Stimulated activated CD4-positive, alpha-beta T cell treated with anti-CD3 and anti-CD28 coated beads, Interleukin-15, amount 100 ng/mL, for 48 hours (primary cell): ENCODE data around the gene PSME1.
"Not testable (repeated sequence)": the region's sequence is repeated elsewhere in the genome, so short reads cannot be mapped to it uniquely, and the experiment has no call there.

Source experiments
- DNase-seq, 2 donors: peaks; one replicate each; pipeline ENCODE4 v3.0.0-alpha.2; 2020; ENCODE audit warnings: low read depth in 2 of 2

The PSME1 gene

GRCh38 chr14:24105609-24106239, 30.3 kb upstream of the PSME1 start:
- DNase-seq, result not testable (repeated sequence)

GRCh38 chr14:24106672-24107271, 29.2 kb upstream of the PSME1 start:
- DNase-seq, result no peak

GRCh38 chr14:24108336-24108874, 27.6 kb upstream of the PSME1 start:
- no peak for DNase-seq

- DNase-seq, result no peak
Observed at GRCh38 chr14:24110060-24110459, 25.9 kb upstream of the PSME1 start.

- DNase-seq, result no peak
Observed at GRCh38 chr14:24110523-24110922, 25.5 kb upstream of the PSME1 start.

- no peak for DNase-seq
Observed at GRCh38 chr14:24113379-24113800, 22.6 kb upstream of the PSME1 start.

GRCh38 chr14:24113801-24114531, 22.0 kb upstream of the PSME1 start:
- DNase-seq, result peak; percentile 76 to 80

- DNase-seq, result peak; percentile 96 to 98
Observed at GRCh38 chr14:24114532-24115421, 21.2 kb upstream of the PSME1 start, which contains the start of the genes DCAF11 and NRL. DCAF11 (plus strand) TSS chr14:24114777; CDS start chr14:24115595, 818 bp downstream. NRL (minus strand) TSS chr14:24114949; CDS start chr14:24082848, 32,101 bp downstream.

GRCh38 chr14:24115422-24116127, 20.4 kb upstream of the PSME1 start:
- no peak for DNase-seq

GRCh38 chr14:24116128-24116814, 19.7 kb upstream of the PSME1 start:
- DNase-seq, result no peak

- no peak for DNase-seq
Observed at GRCh38 chr14:24117179-24117578, 18.8 kb upstream of the PSME1 start.

GRCh38 chr14:24119691-24120090, 16.3 kb upstream of the PSME1 start:
- DNase-seq, result no peak

- no peak for DNase-seq
Observed at GRCh38 chr14:24121210-24121609, 14.8 kb upstream of the PSME1 start.

- DNase-seq, result no peak
Observed at GRCh38 chr14:24122416-24122815, 13.6 kb upstream of the PSME1 start.

GRCh38 chr14:24122898-24123297, 13.1 kb upstream of the PSME1 start:
- no peak for DNase-seq

GRCh38 chr14:24123424-24124417, 12.3 kb upstream of the PSME1 start:
- no peak for DNase-seq

- DNase-seq, result no peak
Observed at GRCh38 chr14:24126939-24127338, 9.1 kb upstream of the PSME1 start.

GRCh38 chr14:24127673-24128072, 8.3 kb upstream of the PSME1 start:
- DNase-seq, result no peak

- no peak for DNase-seq
Observed at GRCh38 chr14:24129410-24129998, 6.5 kb upstream of the PSME1 start.
